Measurements from ENCODE around the gene COL6A3. TPM values are rescaled to one million over a fixed set of nuclear protein-coding genes. Genes with fewer than 3 reads are reported as not detected.

The COL6A3 gene
- total and polyA plus RNA-seq, 7 donors: 15.5 to 75.2 (median 59.1) TPM

GRCh38 chr2:237440819-237441281 is 26.9 kb upstream of the COL6A3 start:
- WGBS, 3 donors: 45 to 54% (median 53%) methylated on average over 2 of the region's 2 CpGs
- no peak for DNase-seq
- H3K4me3 ChIP-seq: no peak overlapping the region
- no peak for TF ChIP-seq CTCF (IDR thresholded peaks at IDR 0.05)
- no peaks in the 10 kb centered on the region for H3K9me3 ChIP-seq
- H3K4me1 ChIP-seq: no peaks in the 10 kb centered on the region
- H3K36me3 ChIP-seq (ENCODE audit: insufficient read depth in 1 of 2, low read depth in 1 of 2): no peaks in the 10 kb centered on the region
- no peaks in the 10 kb centered on the region for H3K27me3 ChIP-seq (ENCODE audit: insufficient read depth in 3 of 3, low read length in 2 of 3)
- no peak overlapping the region for H3K27ac ChIP-seq
- intact Hi-C loops (cut with DNase I): no loop called here
- ATAC-seq: no peak

- Histone ChIP-seq H3K4me3 (no peak overlapping the region), H3K27me3 (ENCODE audit: insufficient read depth in 3 of 3, low read length in 2 of 3) (peaks cover 0 to 3% (median 0%) of the 10 kb centered on the region in 3 donors), H3K9me3 (no peaks in the 10 kb centered on the region), H3K27ac (no peak overlapping the region), H3K36me3 (ENCODE audit: insufficient read depth in 1 of 2, low read depth in 1 of 2) (no peaks in the 10 kb centered on the region), H3K4me1 (no peaks in the 10 kb centered on the region)
- 53 to 59% (median 55%) methylated on average over 8 of the region's 8 CpGs for WGBS, 3 donors
- intact Hi-C loops (cut with DNase I): no loop called here
- ATAC-seq: no peak
- no peak for TF ChIP-seq CTCF (IDR thresholded peaks at IDR 0.05)
- DNase-seq: no peak
Measured at GRCh38 chr2:237438080-237438940, 24.3 kb upstream of the COL6A3 start.

GRCh38 chr2:237437566-237437965 is 23.6 kb upstream of the COL6A3 start:
- Histone ChIP-seq H3K9me3 (no peaks in the 10 kb centered on the region), H3K4me1 (no peaks in the 10 kb centered on the region), H3K27me3 (ENCODE audit: insufficient read depth in 3 of 3, low read length in 2 of 3) (peaks cover 0 to 3% (median 0%) of the 10 kb centered on the region in 3 donors), H3K36me3 (ENCODE audit: insufficient read depth in 1 of 2, low read depth in 1 of 2) (no peaks in the 10 kb centered on the region), H3K4me3 (no peak overlapping the region), H3K27ac (no peak overlapping the region)
- WGBS, 3 donors: 58 to 74% (median 68%) methylated on average over 4 to 5 of the region's 5 CpGs
- no peak for DNase-seq
- no peak for ATAC-seq
- intact Hi-C loops (cut with DNase I): no loop called here
- no peak for TF ChIP-seq CTCF (IDR thresholded peaks at IDR 0.05)

GRCh38 chr2:237435844-237436587 is 22.1 kb upstream of the COL6A3 start:
- Histone ChIP-seq H3K27ac (no peak overlapping the region), H3K9me3 (no peaks in the 10 kb centered on the region), H3K27me3 (ENCODE audit: insufficient read depth in 3 of 3, low read length in 2 of 3) (peaks cover 0 to 3% (median 0%) of the 10 kb centered on the region in 3 donors), H3K36me3 (ENCODE audit: insufficient read depth in 1 of 2, low read depth in 1 of 2) (no peaks in the 10 kb centered on the region), H3K4me1 (no peaks in the 10 kb centered on the region), H3K4me3 (no peak overlapping the region)
- DNase-seq (peak in 1 of 2 donors; percentile 71), ATAC-seq (peak; percentile 27 to 71 (median 50))
- no peak for TF ChIP-seq CTCF (IDR thresholded peaks at IDR 0.05)
- intact Hi-C loops (cut with DNase I): no loop called here
- 50 to 59% (median 57%) methylated on average over 10 of the region's 10 CpGs for WGBS, 3 donors
